Brain microvascular endothelial cell (primary cell): Measurements from ENCODE around the gene CKAP5.

Source experiments
- DNase-seq: peaks from one replicate; pipeline ENCODE4 v3.0.0-alpha.2; 2020
- H3K27ac ChIP-seq: fragments of 250-450 bp; sonication (Bioruptor Pico); 2 replicates; pipeline ENCODE4 v1.5.1; 2020; ENCODE audit warnings: mild to moderate bottlenecking, moderate library complexity
- H3K27me3 ChIP-seq: fragments of 250-450 bp; sonication (Bioruptor Pico); replicated peaks from 2 replicates; pipeline ENCODE4 v1.5.1; 2020; ENCODE audit warnings: mild to moderate bottlenecking
- H3K36me3 ChIP-seq: fragments of 250-450 bp; sonication (Bioruptor Pico); replicated peaks from 2 replicates; pipeline ENCODE4 v1.5.1; 2020; ENCODE audit warnings: mild to moderate bottlenecking
- H3K4me3 ChIP-seq: 2 replicates; pipeline ENCODE4 v1.5.1; 2011; ENCODE audit warnings: low read depth, mild to moderate bottlenecking, control low read depth, low read length, moderate library complexity
- in situ Hi-C: cut with HindIII; loops from 2 replicates; pipeline ENCODE4 v1.10.0; 2017; ENCODE audit warnings: low sequenced_read_pairs, low pct_ligation_motif_present
- TF ChIP-seq, protein P1 (sequence below): IDR thresholded peaks from 2 replicates; pipeline ENCODE4 v1.5.1; 2011; ENCODE audit warnings: low read depth, mild to moderate bottlenecking, moderate library complexity, low read length, control low read depth, inconsistent platforms; ENCODE audit errors: missing control alignments

CKAP5 gene

GRCh38 chr11:46743693-46744339 is 102.3 kb downstream of the CKAP5 start:
- H3K27me3 ChIP-seq = no peaks in the 10 kb centered on the region
- TF ChIP-seq, protein P1, sequence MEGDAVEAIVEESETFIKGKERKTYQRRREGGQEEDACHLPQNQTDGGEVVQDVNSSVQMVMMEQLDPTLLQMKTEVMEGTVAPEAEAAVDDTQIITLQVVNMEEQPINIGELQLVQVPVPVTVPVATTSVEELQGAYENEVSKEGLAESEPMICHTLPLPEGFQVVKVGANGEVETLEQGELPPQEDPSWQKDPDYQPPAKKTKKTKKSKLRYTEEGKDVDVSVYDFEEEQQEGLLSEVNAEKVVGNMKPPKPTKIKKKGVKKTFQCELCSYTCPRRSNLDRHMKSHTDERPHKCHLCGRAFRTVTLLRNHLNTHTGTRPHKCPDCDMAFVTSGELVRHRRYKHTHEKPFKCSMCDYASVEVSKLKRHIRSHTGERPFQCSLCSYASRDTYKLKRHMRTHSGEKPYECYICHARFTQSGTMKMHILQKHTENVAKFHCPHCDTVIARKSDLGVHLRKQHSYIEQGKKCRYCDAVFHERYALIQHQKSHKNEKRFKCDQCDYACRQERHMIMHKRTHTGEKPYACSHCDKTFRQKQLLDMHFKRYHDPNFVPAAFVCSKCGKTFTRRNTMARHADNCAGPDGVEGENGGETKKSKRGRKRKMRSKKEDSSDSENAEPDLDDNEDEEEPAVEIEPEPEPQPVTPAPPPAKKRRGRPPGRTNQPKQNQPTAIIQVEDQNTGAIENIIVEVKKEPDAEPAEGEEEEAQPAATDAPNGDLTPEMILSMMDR = no peak
- no peak overlapping the region for H3K27ac ChIP-seq
- peaks cover 54% of the 10 kb centered on the region for H3K36me3 ChIP-seq
- in situ Hi-C loops = no loop called here
- H3K4me3 ChIP-seq = no peak overlapping the region
- DNase-seq = peak; percentile 20

- in situ Hi-C loops = no loop called here
- Histone ChIP-seq H3K27ac (no peak overlapping the region), H3K27me3 (no peaks in the 10 kb centered on the region), H3K4me3 (no peak overlapping the region), H3K36me3 (peaks cover 49% of the 10 kb centered on the region)
- DNase-seq = no peak
- TF ChIP-seq, protein P1 = no peak
Measured at GRCh38 chr11:46743043-46743442, 103.0 kb downstream of the CKAP5 start.

DNA sequence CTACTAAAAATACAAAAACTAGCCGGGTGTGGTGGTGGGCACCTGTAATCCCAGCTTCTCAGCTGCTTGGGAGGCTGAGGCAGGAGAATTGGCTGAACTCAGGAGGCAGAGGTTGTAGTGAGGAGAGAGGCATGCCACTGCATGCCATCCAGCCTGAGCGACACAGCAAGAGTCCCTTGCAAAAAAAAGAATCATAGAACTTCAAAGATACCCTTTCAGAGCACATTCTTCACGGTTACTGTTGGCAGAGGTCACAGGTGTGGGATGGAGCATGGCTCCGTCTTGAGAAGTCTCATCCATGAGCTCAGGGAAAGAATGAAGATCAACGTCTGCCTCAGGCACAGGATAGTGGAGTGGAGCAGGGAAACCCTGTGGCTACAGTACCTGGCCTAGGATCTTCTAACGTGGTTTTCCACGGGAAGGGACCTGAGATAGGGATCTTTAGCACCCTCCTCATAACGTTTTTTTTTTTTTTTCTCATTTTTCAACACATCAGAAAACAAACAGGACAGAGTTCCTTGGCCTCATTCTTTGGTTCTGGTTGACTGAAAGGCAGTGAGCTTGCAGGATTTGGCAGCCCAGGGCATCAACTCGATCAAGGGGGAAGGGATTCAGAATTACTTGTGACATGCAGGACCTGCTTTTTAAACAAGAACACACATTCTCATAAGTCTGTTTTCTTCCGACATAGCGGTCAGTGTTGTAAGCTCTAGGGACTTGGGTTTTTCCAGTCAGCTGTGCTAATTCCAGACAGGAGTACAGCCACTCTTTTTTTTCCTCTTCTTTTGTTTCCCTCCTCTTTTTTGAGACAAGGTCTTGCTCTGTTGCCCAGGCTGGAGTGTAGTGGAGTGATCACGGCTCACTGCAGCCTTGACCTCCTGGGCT is 104.2 kb downstream of the CKAP5 start:
- no peak overlapping the region for H3K4me3 ChIP-seq
- peaks cover 41% of the 10 kb centered on the region for H3K36me3 ChIP-seq
- in situ Hi-C loops = no loop called here
- no peak overlapping the region for H3K27ac ChIP-seq
- no peak for DNase-seq
- H3K27me3 ChIP-seq = no peaks in the 10 kb centered on the region
- TF ChIP-seq, protein P1 = no peak

DNA sequence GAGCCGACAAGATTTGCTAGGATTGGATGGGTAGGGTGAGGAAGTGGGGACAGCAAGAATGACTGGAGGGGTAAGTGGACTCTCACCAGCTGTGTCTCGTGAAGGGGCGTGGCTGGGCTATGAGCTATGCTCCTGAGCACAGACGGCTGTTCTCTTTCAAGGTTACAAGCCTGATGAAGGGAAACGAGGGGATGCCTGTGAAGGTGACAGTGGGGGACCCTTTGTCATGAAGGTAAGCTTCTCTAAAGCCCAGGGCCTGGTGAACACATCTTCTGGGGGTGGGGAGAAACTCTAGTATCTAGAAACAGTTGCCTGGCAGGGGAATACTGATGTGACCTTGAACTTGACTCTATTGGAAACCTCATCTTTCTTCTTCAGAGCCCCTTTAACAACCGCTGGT is 107.2 kb downstream of the CKAP5 start:
- TF ChIP-seq, protein P1 = no peak
- no peaks in the 10 kb centered on the region for H3K27me3 ChIP-seq
- H3K27ac ChIP-seq = no peak overlapping the region
- in situ Hi-C loops = no loop called here
- H3K36me3 ChIP-seq = peaks cover 25% of the 10 kb centered on the region
- no peak for DNase-seq
- H3K4me3 ChIP-seq = no peak overlapping the region

GRCh38 chr11:46737699-46738098 is 108.4 kb downstream of the CKAP5 start:
- in situ Hi-C loops = no loop called here
- no peak for DNase-seq
- Histone ChIP-seq H3K36me3 (peaks cover 15% of the 10 kb centered on the region), H3K27me3 (no peaks in the 10 kb centered on the region), H3K27ac (no peak overlapping the region), H3K4me3 (no peak overlapping the region)
- TF ChIP-seq, protein P1 = no peak
